Panc1 (cell line): ENCODE results near the gene PLA2G15. TPM values are rescaled to one million over a fixed set of nuclear protein-coding genes. Genes with fewer than 3 reads are reported as not detected.

ENCODE experiments used
- ATAC-seq: fragments of 200-7000 bp; cut with Tn5 transposase; 2 replicates; pipeline ENCODE4 v1.9.1; 2020; ENCODE audit warnings: mild to moderate bottlenecking, moderate library complexity
- BruUV-seq: library from RNA; stranded (reverse); fragments of 400-500 nt; replicated peaks from 2 replicates; lab custom pipeline; 2021; lab: Mats Ljungman, UMichigan
- CTCF ChIA-PET: fragments of 300-600 bp; sonication (Branson Sonifier 250); formaldehyde crosslinking; loops from one replicate; lab custom pipeline; 2022; ENCODE audit warnings: antibody characterized with exemption; lab: Charles Lee
- POLR2A ChIA-PET: fragments of 300-600 bp; sonication (Branson Sonifier 250); formaldehyde crosslinking; loops from one replicate; lab custom pipeline; 2022; ENCODE audit warnings: antibody characterized with exemption; lab: Charles Lee
- DNase-seq: peaks from one replicate; pipeline ENCODE4 v3.0.0-alpha.2; 2010; ENCODE audit warnings: low read depth, low spot score
- H3K27ac ChIP-seq: 2 replicates; pipeline ENCODE4 v1.5.1; 2011; ENCODE audit warnings: mild to moderate bottlenecking, low read length, inconsistent platforms
- H3K27me3 ChIP-seq: fragments of 200-500 bp; sonication (Bioruptor generic); 2 replicates; pipeline ENCODE4 v1.6.0; 2014; ENCODE audit warnings: low read length, inconsistent platforms; ENCODE audit not compliant: control insufficient read depth, insufficient read depth
- H3K36me3 ChIP-seq: fragments of 200-500 bp; sonication (Bioruptor generic); 2 replicates; pipeline ENCODE4 v1.5.1; 2014; ENCODE audit warnings: inconsistent platforms, mild to moderate bottlenecking, low read length, moderate library complexity; ENCODE audit not compliant: control insufficient read depth, insufficient read depth
- H3K4me1 ChIP-seq: 2 replicates; pipeline ENCODE4 v1.5.1; 2011; ENCODE audit warnings: inconsistent platforms, mild to moderate bottlenecking, low read length, moderate library complexity; ENCODE audit not compliant: control insufficient read depth, insufficient read depth
- H3K4me3 ChIP-seq, 2 experiments: 2 replicates each; pipeline ENCODE4 v1.5.1; 2011 to 2012; ENCODE audit warnings: low read depth in 2 of 2, low read length in 2 of 2, mild to moderate bottlenecking in 2 of 2, inconsistent platforms in 1 of 2, moderate library complexity in 1 of 2
- H3K9me3 ChIP-seq: fragments of 200-500 bp; sonication (Bioruptor generic); 2 replicates; pipeline ENCODE4 v1.5.1; 2014; ENCODE audit warnings: low read depth, mild to moderate bottlenecking, inconsistent platforms, low read length, moderate library complexity; ENCODE audit not compliant: control insufficient read depth, insufficient read depth
- CTCF ChIP-seq: fragments of 450-650 bp; IDR thresholded peaks from 2 replicates; pipeline ENCODE4 v1.5.1; 2017; ENCODE audit warnings: mild to moderate bottlenecking
- POLR2AphosphoS5 ChIP-seq: IDR thresholded peaks from 2 replicates; pipeline ENCODE4 v1.6.1; 2012; ENCODE audit warnings: mild to moderate bottlenecking, low read depth, low read length, moderate library complexity
- SIN3A ChIP-seq: IDR thresholded peaks from 2 replicates; pipeline ENCODE4 v1.6.1; 2012; ENCODE audit warnings: low read depth, mild to moderate bottlenecking, low read length, moderate library complexity, borderline replicate concordance; ENCODE audit not compliant: insufficient read depth
- TCF7L2 ChIP-seq: IDR thresholded peaks from 2 replicates; pipeline ENCODE4 v1.6.1; 2011; ENCODE audit warnings: mild to moderate bottlenecking, low read depth, low read length, inconsistent platforms
- in situ Hi-C: cut with HindIII; loops from 2 replicates; pipeline ENCODE4 v1.10.0; 2016; ENCODE audit warnings: low sequenced_read_pairs, low pct_unique_long_range_greater_than_20kb
- intact Hi-C: fragments of 100-400 bp; cut with micrococcal nuclease; formaldehyde crosslinking; loops from one replicate; pipeline ENCODE4 v1.10.0; 2022; ENCODE audit not compliant: unreplicated experiment
- total RNA-seq: library from RNA; stranded (reverse); gene quantifications from one replicate; pipeline ENCODE4 v1.2.1, GENCODE V29; 2021; ENCODE audit not compliant: unreplicated experiment
- TF ChIP-seq, protein P1 (sequence below), 2 experiments: IDR thresholded peaks; 2 replicates each; pipeline ENCODE4 v1.6.1; 2011 to 2012; ENCODE audit warnings: low read depth in 2 of 2, control low read depth in 1 of 2, low read length in 1 of 2, mild to moderate bottlenecking in 1 of 2, moderate library complexity in 1 of 2; ENCODE audit not compliant: insufficient read depth in 1 of 2

PLA2G15 gene
- total RNA-seq, 1 experiment from 2014 or later = 14.3 TPM

DNA sequence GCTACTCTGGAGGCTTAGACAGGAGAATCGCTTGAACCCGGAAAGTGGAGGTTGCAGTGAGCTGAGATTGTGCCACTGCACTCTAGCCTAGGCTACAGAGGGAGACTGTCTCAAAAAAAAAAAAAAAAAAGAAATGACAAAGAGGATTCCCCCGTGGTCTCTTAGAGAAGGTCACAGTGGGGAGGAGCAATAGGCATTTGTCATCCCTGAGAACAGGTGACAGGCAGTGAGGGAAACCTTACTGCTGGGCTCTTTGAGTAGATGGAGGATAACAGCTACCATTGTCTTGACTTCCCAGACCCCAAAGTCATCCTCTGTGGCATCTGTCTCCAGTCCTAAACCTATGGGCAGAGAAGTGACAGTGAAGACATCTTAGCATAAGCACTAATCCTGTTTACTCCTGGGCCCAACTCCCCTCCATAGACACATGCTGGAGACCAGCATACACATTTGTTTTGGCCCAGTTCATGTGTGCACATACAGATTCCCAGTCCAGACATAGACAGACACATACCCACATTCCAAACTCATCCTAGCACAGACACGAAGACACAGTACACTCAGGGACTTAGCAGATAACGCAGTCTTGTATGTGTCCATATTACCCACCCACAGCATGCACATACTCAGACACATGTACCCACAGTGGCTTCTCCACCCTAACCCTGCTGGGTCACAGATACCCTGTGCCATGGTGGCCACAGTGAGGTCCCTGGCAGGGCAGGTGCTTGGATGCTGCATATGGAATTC is 11.9 kb upstream of the PLA2G15 start:
- Histone ChIP-seq H3K27me3 (no peaks in the 10 kb centered on the region), H3K36me3 (no peaks in the 10 kb centered on the region; the same call in 1 of the 2 replicates), H3K4me3 (no peak overlapping the region), H3K9me3 (no peaks in the 10 kb centered on the region), H3K27ac (no peak overlapping the region), H3K4me1 (peaks cover 8% of the 10 kb centered on the region)
- no peak for TF ChIP-seq CTCF
- no peak for TF ChIP-seq SIN3A
- TF ChIP-seq POLR2AphosphoS5 = no peak
- no peak for TF ChIP-seq TCF7L2
- TF ChIP-seq, protein P1, sequence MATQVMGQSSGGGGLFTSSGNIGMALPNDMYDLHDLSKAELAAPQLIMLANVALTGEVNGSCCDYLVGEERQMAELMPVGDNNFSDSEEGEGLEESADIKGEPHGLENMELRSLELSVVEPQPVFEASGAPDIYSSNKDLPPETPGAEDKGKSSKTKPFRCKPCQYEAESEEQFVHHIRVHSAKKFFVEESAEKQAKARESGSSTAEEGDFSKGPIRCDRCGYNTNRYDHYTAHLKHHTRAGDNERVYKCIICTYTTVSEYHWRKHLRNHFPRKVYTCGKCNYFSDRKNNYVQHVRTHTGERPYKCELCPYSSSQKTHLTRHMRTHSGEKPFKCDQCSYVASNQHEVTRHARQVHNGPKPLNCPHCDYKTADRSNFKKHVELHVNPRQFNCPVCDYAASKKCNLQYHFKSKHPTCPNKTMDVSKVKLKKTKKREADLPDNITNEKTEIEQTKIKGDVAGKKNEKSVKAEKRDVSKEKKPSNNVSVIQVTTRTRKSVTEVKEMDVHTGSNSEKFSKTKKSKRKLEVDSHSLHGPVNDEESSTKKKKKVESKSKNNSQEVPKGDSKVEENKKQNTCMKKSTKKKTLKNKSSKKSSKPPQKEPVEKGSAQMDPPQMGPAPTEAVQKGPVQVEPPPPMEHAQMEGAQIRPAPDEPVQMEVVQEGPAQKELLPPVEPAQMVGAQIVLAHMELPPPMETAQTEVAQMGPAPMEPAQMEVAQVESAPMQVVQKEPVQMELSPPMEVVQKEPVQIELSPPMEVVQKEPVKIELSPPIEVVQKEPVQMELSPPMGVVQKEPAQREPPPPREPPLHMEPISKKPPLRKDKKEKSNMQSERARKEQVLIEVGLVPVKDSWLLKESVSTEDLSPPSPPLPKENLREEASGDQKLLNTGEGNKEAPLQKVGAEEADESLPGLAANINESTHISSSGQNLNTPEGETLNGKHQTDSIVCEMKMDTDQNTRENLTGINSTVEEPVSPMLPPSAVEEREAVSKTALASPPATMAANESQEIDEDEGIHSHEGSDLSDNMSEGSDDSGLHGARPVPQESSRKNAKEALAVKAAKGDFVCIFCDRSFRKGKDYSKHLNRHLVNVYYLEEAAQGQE (IDR thresholded peaks at IDR 0.05; ENCODE audit: insufficient read depth in 1 of 2, low read depth in 2 of 2, low read length in 1 of 2) = no peak
- ChIA-PET CTCF (interaction anchor here (0.6 kb wide), 1 partner anchor 81 kb away, joined by 5 read pairs; no protein-coding TSS in a partner anchor), POLR2A (interaction anchor here (0.5 kb wide), 1 partner anchor 95 kb away, joined by 5 read pairs; no protein-coding TSS in a partner anchor)
- in situ Hi-C loops = no loop called here
- BruUV-seq = TSS peak; percentile 51
- no peak for ATAC-seq
- no peak for DNase-seq
- intact Hi-C loops = no loop called here

DNA sequence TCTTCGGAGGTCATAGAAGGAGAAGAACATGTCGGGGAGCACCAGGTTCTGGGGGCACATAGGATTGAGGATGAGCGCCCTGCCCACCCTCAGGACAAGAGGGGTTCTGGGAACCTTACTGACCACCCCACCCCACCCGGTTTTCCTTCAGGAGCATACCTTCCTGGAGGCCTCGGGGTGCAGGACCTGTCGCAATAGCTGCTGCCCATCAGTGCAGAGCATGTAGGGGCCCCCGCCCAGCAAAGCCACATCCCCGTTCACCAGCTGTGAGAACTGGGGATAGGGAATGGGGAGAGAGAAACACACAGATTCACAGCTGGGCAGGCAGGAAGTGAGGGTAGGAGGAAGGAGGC is 11.4 kb upstream of the PLA2G15 start:
- H3K27ac ChIP-seq = no peak overlapping the region
- no peak for DNase-seq
- H3K4me3 ChIP-seq = no peak overlapping the region; a peak in 1 of 4 replicates
- no peaks in the 10 kb centered on the region; the same call in 1 of the 2 replicates for H3K36me3 ChIP-seq
- no peak for ATAC-seq
- H3K27me3 ChIP-seq = no peaks in the 10 kb centered on the region
- in situ Hi-C loops (no loop called here), intact Hi-C loops (no loop called here)
- no peak for TF ChIP-seq POLR2AphosphoS5
- no peak for TF ChIP-seq CTCF
- TF ChIP-seq, protein P1 (IDR thresholded peaks at IDR 0.05; ENCODE audit: insufficient read depth in 1 of 2, low read depth in 2 of 2, low read length in 1 of 2) = no peak
- TF ChIP-seq SIN3A = no peak
- TF ChIP-seq TCF7L2 = no peak
- no TSS peak for BruUV-seq
- POLR2A ChIA-PET = interaction anchor here (0.5 kb wide), 1 partner anchor 94 kb away, joined by 5 read pairs; no protein-coding TSS in a partner anchor
- CTCF ChIA-PET = no interaction called here
- H3K9me3 ChIP-seq = no peaks in the 10 kb centered on the region
- peaks cover 8% of the 10 kb centered on the region for H3K4me1 ChIP-seq
